HepG2 (cell line): ENCODE measurements around the gene GSDMA. TPM values are rescaled to one million over a fixed set of nuclear protein-coding genes. Genes with fewer than 3 reads are reported as not detected.
A peak's percentile ranks its signal among the peaks of the same experiment; 100 is the strongest.

Experiments
- ATF7-NPFF ChIP-seq: sonication (generic); formaldehyde crosslinking; IDR thresholded peaks from 2 replicates; pipeline ENCODE4 v1.8.1; 2023; ENCODE audit warnings: mild to moderate bottlenecking, low read depth, missing genetic modification reagents, moderate library complexity
- CEBPG ChIP-seq: IDR thresholded peaks from 2 replicates; pipeline ENCODE4 v1.6.1; 2016
- HMG20A ChIP-seq: IDR thresholded peaks from 2 replicates; pipeline ENCODE4 v1.6.1; 2016; ENCODE audit warnings: borderline replicate concordance
- MXI1 ChIP-seq: IDR thresholded peaks from 3 replicates; pipeline ENCODE4 v1.6.1; 2012; ENCODE audit warnings: low read depth, low read length, inconsistent platforms, borderline replicate concordance
- PATZ1 ChIP-seq: sonication (generic); formaldehyde crosslinking; IDR thresholded peaks from 2 replicates; pipeline ENCODE4 v1.4.0; 2020; ENCODE audit warnings: missing genetic modification reagents
- SPEN ChIP-seq: sonication (generic); formaldehyde crosslinking; IDR thresholded peaks from 2 replicates; pipeline ENCODE4 v1.5.1; 2020; ENCODE audit warnings: low read depth, mild to moderate bottlenecking, missing genetic modification reagents
- ZBTB43 ChIP-seq: sonication (generic); formaldehyde crosslinking; conservative IDR thresholded peaks from 2 replicates; pipeline ENCODE4 v1.4.0; 2020; ENCODE audit warnings: missing genetic modification reagents
- ZFP91 ChIP-seq: sonication (generic); formaldehyde crosslinking; IDR thresholded peaks from 2 replicates; pipeline ENCODE4 v1.9.0; 2022; ENCODE audit warnings: missing genetic modification reagents, mild to moderate bottlenecking, borderline replicate concordance
- ZNF253 ChIP-seq: sonication (generic); formaldehyde crosslinking; IDR thresholded peaks from 2 replicates; pipeline ENCODE4 v1.8.0; 2022; ENCODE audit warnings: mild to moderate bottlenecking, missing genetic modification reagents, borderline replicate concordance
- ZNF350 ChIP-seq: sonication (generic); formaldehyde crosslinking; IDR thresholded peaks from 2 replicates; pipeline ENCODE4 v1.4.0; 2020; ENCODE audit warnings: mild to moderate bottlenecking, low read depth, missing genetic modification reagents, borderline replicate concordance
- ZNF704 ChIP-seq: sonication (generic); formaldehyde crosslinking; IDR thresholded peaks from 2 replicates; pipeline ENCODE4 v1.8.1; 2023; ENCODE audit warnings: mild to moderate bottlenecking, inconsistent platforms, moderate library complexity, missing genetic modification reagents, borderline replicate concordance
- ZNF709 ChIP-seq: sonication (generic); formaldehyde crosslinking; IDR thresholded peaks from 2 replicates; pipeline ENCODE4 v1.5.0; 2020; ENCODE audit warnings: mild to moderate bottlenecking, missing genetic modification reagents
- ZNF766 ChIP-seq: sonication (generic); formaldehyde crosslinking; IDR thresholded peaks from 2 replicates; pipeline ENCODE4 v1.5.0; 2020; ENCODE audit warnings: missing genetic modification reagents, borderline replicate concordance
- ZSCAN31 ChIP-seq: sonication (generic); formaldehyde crosslinking; IDR thresholded peaks from 2 replicates; pipeline ENCODE4 v1.5.0; 2020; ENCODE audit warnings: low read depth, mild to moderate bottlenecking, missing genetic modification reagents
- polyA plus RNA-seq, 8 experiments: library from polyadenylated mRNA; depleted of rRNA in 3 of 8; stranded (reverse) in 7 of 8; unstranded in 1 of 8; fragments of >200 nt; fragmentation: Illumina TruSeq in 4 of 8; extraction: Trizol in 4 of 8; gene quantifications; 2 replicates each; pipeline versions ENCODE4 v1.2.1 to v1.2.3, GENCODE V29; 2011 to 2016; ENCODE audit warnings: low read depth in 4 of 8, missing spikeins in 1 of 8, mixed read lengths in 1 of 8; ENCODE audit not compliant: insufficient read depth in 1 of 8
- total RNA-seq, 5 experiments: library from RNA; depleted of rRNA; stranded (reverse); fragments of >200 nt; fragmentation: Illumina TruSeq; extraction: Trizol; gene quantifications; 2 replicates each; pipeline ENCODE4 v1.2.3, GENCODE V29; 2016; ENCODE audit warnings: low read depth in 1 of 5
- TF ChIP-seq, protein P1 (sequence below): sonication (generic); formaldehyde crosslinking; IDR thresholded peaks from 2 replicates; pipeline ENCODE4 v1.5.1; 2020; ENCODE audit warnings: mild to moderate bottlenecking, missing genetic modification reagents, borderline replicate concordance

The GSDMA gene
- total and polyA plus RNA-seq, 2 of the 13 experiments (the other 11 are each of a cell fraction or from before 2014, with no cell fraction given) = not detected

GRCh38 chr17:39920218-39921210 is 42.3 kb upstream of the GSDMA start (continued):
- TF ChIP-seq, protein P1, sequence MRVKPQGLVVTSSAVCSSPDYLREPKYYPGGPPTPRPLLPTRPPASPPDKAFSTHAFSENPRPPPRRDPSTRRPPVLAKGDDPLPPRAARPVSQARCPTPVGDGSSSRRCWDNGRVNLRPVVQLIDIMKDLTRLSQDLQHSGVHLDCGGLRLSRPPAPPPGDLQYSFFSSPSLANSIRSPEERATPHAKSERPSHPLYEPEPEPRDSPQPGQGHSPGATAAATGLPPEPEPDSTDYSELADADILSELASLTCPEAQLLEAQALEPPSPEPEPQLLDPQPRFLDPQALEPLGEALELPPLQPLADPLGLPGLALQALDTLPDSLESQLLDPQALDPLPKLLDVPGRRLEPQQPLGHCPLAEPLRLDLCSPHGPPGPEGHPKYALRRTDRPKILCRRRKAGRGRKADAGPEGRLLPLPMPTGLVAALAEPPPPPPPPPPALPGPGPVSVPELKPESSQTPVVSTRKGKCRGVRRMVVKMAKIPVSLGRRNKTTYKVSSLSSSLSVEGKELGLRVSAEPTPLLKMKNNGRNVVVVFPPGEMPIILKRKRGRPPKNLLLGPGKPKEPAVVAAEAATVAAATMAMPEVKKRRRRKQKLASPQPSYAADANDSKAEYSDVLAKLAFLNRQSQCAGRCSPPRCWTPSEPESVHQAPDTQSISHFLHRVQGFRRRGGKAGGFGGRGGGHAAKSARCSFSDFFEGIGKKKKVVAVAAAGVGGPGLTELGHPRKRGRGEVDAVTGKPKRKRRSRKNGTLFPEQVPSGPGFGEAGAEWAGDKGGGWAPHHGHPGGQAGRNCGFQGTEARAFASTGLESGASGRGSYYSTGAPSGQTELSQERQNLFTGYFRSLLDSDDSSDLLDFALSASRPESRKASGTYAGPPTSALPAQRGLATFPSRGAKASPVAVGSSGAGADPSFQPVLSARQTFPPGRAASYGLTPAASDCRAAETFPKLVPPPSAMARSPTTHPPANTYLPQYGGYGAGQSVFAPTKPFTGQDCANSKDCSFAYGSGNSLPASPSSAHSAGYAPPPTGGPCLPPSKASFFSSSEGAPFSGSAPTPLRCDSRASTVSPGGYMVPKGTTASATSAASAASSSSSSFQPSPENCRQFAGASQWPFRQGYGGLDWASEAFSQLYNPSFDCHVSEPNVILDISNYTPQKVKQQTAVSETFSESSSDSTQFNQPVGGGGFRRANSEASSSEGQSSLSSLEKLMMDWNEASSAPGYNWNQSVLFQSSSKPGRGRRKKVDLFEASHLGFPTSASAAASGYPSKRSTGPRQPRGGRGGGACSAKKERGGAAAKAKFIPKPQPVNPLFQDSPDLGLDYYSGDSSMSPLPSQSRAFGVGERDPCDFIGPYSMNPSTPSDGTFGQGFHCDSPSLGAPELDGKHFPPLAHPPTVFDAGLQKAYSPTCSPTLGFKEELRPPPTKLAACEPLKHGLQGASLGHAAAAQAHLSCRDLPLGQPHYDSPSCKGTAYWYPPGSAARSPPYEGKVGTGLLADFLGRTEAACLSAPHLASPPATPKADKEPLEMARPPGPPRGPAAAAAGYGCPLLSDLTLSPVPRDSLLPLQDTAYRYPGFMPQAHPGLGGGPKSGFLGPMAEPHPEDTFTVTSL (CRISPR knock-in tag) = no peak; the same call in 1 of the 2 replicates
- peak; percentile 59; the same call in 1 of the 2 replicates for TF ChIP-seq ATF7-NPFF (CRISPR knock-in tag)
- TF ChIP-seq ZNF766 (CRISPR knock-in tag) = no peak
- TF ChIP-seq ZNF253 (CRISPR knock-in tag) = no peak
- TF ChIP-seq ZSCAN31 (CRISPR knock-in tag) = 0 out of 2 replicates have a peak, but pooled peaks have one; percentile 34
- TF ChIP-seq SPEN (CRISPR knock-in tag) = peak; percentile 64
- TF ChIP-seq PATZ1 (CRISPR knock-in tag) = peak; percentile 51; the same call in 1 of the 2 replicates
- peak; percentile 52; the same call in 1 of the 3 replicates for TF ChIP-seq MXI1
- no peak for TF ChIP-seq ZNF709 (CRISPR knock-in tag)
- no peak for TF ChIP-seq HMG20A (CRISPR knock-in tag)
- no peak for TF ChIP-seq ZNF704 (CRISPR knock-in tag)
- no peak; the same call in 1 of the 2 replicates for TF ChIP-seq ZFP91 (CRISPR knock-in tag)
- 0 out of 2 replicates have a peak, but pooled peaks have one; percentile 7 for TF ChIP-seq ZBTB43 (CRISPR knock-in tag)
- peak; percentile 21; the same call in 1 of the 2 replicates for TF ChIP-seq ZNF350
- no peak for TF ChIP-seq CEBPG (CRISPR knock-in tag)
